Mammary epithelial cell (primary cell): ENCODE results near the gene ABHD4.

Experiments used
- CTCF ChIP-seq, 2 donors: IDR thresholded peaks in 1 of 2; conservative IDR thresholded peaks in 1 of 2; 2 replicates each; pipeline ENCODE4 v1.5.1; 2011 to 2012; ENCODE audit warnings: inconsistent platforms in 2 of 2, low read length in 2 of 2, mild to moderate bottlenecking in 2 of 2, control low read depth in 1 of 2, low read depth in 1 of 2; ENCODE audit not compliant: insufficient read depth in 1 of 2; ENCODE audit errors: extremely low read depth in 1 of 2
- EZH2 ChIP-seq: IDR thresholded peaks from 2 replicates; pipeline ENCODE4 v1.6.1; 2012; ENCODE audit warnings: low read length, inconsistent platforms, borderline replicate concordance

DNA sequence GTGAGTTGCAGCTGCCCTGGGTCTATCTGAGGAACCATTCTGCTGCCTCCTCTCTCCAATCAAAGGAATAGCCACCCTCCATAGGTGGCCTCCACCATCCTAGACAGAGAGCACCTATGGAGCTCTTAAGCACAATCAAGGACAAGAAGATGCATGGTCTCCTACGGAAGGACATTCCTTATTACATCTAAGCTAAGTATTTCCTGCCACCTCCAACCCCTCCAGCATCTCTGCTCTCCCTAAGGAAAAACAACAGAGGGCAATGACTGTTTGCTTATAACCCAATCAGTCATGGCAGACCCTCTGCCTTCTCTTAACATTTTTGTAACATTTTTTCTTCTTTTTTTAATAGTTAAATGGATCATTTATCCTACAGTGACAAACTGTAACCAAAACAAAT is 60.8 kb downstream of the ABHD4 start:
- TF ChIP-seq CTCF (conservative IDR thresholded peaks at IDR 0.05 in 1 of 2, IDR thresholded peaks at IDR 0.05 in 1 of 2; ENCODE audit: extremely low read depth in 1 of 2, insufficient read depth in 1 of 2, low read depth in 1 of 2, low read length in 2 of 2) (no peak), EZH2 (no peak)
